GM21381 (cell line): Measurements from ENCODE around the gene ZNF664.

Experiments used
- ATAC-seq: cut with Tn5 transposase; IDR thresholded peaks from one replicate; pipeline ENCODE4 v1.9.1; 2021; ENCODE audit warnings: mild to moderate bottlenecking, moderate library complexity; ENCODE audit not compliant: unreplicated experiment

The ZNF664 gene

DNA sequence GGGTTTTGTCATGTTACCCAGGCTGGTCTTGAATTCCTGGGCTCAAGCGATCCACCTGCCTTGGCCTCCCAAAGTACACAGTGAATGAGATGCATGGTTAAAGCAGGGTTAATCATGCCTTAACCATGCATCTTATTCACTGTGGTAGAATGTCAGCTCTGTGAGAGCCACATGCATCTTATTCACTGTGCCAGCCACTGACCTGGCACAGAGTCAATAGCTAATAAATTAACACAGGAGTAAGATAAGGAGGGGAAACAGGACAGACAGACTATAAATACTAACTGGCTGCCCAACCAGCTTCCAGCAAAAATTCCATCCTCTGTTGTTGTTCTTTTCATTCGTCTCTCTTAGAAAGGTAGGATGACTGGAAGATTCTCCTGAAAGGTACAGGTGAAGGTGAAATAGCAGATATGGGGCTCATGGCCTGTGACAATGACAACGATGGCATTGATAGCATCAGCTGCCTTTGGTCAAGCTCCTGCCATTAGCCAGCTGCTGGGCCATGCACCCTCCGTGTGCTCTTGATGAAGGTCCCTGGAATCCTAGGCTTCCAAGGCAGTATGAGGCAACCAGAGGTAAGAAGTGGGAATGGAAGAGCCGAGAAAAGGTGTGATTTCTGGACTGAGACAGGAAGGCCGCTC lies 76.6 kb downstream of the ZNF664 start:
- no peak for ATAC-seq

DNA sequence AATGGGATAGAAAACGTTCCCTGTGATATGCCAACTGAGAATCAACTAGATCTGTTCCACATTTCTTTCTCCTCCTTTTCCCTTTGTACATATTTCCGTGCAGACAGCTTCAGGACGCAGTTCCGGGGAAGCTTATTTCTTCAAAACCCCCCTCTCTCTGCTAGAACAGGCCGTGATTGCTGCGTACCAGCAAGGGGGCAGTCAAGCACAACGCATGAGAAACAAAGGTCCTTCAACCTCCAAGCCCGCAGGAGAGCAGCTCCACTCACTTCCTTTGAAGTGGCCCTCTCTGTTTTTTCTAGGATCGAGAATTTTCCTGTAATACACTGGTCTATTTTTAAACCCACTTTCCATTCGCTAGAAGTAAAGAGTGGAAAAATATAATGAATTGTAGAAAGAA lies 80.8 kb downstream of the ZNF664 start:
- no peak for ATAC-seq

DNA sequence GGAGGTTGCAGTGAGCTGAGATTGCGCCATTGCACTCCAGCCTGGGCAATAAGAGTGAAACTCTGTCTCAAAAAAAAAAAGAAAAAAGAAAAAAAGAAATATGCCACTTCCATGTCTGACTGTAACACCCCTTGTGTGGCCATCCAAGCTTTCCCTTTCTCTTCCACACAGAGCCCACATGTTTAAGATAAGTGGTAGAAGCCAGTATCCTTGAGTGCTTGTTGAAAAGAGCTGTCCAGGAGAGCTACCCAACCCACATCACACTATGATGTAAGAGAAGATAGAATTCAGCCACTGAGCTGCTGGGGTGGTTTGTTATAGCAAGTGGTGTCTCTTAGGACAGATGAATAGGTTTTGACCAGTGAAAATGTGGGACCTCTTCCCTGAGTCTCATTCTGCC lies 82.1 kb downstream of the ZNF664 start:
- ATAC-seq, result no peak

DNA sequence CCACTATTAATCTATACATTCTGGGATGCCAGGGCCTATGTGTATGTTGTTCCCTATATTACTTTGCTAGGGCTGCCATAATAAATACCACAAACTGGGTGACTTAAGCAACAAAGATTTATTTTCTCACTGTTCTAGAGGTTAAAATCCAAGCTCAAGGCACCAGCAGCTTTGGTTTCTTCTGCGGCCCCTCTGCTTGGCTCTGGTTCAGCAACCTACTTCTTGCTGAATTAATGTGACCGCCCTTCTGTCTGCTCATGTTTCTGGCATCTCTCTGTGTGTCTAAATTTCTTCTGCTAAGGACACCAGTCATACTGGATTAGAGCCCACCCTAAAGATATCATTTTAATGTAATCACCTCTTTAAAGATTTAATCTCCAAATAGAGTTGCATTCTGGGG lies 84.7 kb downstream of the ZNF664 start:
- ATAC-seq, result no peak

DNA sequence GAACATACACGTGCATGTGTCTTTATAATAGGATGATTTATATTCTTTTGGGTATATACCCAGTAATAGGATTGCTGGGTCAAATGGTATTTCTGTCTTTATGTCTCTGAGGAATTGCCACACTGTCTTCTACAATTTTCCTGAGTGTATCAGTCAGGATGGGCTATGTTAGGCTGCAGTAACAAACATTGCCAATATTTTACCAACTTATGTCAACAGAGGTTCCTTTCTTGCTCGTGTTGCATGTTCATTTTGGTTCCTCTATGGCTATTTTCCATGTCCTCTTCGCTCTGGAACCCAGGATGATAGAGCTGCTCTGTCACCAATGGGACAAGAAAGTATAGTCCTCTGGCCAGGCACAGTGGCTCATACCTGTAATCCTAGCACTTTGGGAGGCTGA lies 86.7 kb downstream of the ZNF664 start:
- ATAC-seq, result no peak
